Stimulated activated CD8-positive, alpha-beta memory T cell treated with anti-CD3 and anti-CD28 coated beads, Interleukin-4, amount 100 ng/mL, for 48 hours (primary cell): Measurements from ENCODE around the gene DAW1.
A peak's percentile ranks its signal among the peaks of the same experiment; 100 is the strongest.
"Not testable (repeated sequence)": the region's sequence is repeated elsewhere in the genome, so short reads cannot be mapped to it uniquely, and the experiment has no call there.

ENCODE experiments used
- DNase-seq: peaks from one replicate; pipeline ENCODE4 v3.0.0-alpha.2; 2020

Gene DAW1, protein sequence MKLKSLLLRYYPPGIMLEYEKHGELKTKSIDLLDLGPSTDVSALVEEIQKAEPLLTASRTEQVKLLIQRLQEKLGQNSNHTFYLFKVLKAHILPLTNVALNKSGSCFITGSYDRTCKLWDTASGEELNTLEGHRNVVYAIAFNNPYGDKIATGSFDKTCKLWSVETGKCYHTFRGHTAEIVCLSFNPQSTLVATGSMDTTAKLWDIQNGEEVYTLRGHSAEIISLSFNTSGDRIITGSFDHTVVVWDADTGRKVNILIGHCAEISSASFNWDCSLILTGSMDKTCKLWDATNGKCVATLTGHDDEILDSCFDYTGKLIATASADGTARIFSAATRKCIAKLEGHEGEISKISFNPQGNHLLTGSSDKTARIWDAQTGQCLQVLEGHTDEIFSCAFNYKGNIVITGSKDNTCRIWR

DNA sequence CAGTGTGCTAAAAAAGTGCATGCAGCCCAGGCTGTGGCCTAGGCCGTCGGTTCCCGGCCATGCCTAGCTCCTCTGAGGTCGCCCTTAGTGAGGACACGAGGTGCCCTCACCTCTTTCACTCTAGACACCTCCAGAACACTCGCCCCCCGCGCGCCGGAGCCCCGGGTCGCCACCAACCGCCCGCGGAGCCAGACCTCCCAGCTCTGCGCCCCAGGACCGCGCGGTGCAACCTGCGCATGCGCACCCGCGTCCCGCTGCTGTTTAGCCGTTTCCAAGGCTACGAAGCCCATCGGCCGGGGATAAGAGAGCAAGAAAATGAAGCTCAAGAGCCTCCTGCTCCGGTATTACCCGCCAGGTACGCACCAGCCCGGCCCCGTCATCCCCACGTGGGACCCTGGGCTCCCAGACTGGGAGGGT, at the start of gene DAW1:
DAW1 (plus strand) TSS at position 257 of the 417 bp plus-strand sequence; CDS start at position 316, 59 bp downstream.
- DNase-seq = peak; percentile 61

DNA sequence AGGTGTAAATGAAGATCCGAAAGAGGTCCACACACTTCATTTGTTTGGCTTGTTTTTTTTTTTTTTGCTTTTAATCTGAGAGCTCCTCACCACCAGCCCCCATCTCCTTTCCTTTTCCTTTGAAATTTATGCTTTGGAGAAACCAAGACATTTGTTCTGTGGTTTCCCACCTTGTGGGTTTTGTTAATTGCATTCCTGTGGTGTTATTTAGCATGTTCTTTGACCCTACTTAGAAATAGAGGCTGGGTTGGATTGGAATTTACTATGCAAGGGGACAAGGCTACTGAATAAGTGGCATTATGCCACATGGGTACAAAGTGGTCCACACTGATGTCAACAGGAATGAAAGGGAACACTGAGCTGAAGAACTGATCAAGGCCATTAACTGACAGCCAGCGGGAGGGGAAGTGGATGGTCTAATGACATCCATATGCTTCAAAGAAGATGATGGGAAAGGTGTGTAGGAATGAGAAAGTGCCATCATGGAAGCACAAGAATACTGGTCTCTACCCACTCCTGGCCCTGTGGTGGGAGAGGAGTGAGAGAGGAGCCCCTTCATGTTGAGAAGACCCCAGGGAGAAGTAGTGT, 48.9 kb upstream of the DAW1 start:
- DNase-seq = no peak

DNA sequence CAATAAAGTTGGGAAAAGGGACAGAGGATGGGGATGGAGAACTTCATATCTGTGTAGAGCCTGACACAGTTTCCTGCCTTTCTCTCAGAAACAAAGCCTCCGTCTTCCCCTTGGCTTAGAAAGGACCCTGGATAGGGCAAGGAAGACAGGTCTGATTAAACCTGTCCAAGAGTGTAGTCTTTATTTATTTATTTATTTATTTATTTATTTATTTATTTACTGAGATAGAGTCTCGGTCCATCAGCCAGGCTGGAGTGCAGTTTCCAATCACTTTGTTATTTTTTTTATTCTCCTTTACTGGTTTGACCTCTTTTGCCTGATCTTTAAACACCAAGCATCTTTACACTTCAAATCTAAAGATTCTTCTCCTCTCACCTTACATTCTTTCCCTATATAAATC, 47.5 kb upstream of the DAW1 start:
- no peak for DNase-seq

DNA sequence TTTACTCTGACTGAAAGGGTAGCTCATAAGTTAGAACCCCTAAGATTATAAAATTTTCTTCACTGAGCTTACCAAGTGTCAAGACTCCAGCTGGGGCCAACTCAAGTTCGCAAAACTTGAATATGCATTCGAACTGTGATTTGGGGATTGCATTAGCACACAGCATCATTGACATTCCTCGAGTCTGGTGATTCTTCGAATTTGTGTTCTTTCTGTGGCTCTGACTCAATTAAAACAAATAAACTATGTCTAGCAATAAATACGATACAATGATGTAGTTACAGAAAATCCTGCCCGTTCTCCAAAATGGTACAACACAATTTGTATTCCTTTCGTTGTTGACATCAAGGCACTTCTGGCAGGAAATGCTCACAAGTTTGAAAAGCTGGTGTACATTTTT, 46.7 kb upstream of the DAW1 start:
- no peak for DNase-seq

DNA sequence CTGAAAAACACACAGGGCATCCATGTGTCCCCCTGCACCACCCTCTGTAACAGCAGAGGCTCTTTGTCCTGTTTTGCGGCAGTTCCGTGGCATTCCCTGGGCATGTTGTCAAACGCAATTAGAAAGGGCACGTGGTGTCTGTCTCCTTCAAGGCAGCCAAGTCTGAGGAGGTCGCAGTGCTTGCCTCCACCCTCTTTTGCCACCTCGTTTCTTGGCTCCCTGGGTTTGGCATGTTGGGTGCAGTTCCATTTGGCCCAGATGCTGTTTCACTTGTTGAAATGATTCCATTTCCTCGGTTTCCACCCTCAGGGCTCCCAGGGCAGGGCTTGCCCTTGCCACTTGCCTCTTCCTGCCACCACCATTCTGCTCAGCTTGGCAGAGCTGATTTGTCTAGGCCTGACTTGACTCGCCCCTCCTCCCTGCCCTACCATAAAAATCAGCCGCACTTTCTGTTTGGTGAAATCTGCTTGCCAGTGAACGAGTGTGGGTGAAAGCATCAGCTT, 45.4 kb upstream of the DAW1 start:
- no peak for DNase-seq

DNA sequence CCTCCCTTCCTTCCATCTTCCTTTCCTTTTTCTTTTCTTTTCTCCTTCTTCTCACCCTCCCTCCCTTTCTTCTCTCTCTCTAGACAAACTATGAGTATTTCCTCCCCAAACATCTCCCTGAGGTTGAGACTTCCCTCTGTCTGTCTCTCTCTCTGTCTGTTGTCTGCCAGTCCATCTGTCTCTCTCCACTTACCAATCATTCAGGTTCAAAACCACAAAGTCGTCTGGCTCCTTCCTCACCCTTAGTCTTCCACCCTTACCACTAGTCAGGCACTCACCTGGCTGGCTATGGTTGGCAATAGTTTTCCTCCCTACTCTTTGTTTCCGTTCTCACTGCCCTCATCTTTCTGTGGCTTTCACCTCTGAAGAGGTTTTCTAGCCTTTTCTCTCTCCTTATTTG, 44.9 kb upstream of the DAW1 start:
- no peak for DNase-seq

DNA sequence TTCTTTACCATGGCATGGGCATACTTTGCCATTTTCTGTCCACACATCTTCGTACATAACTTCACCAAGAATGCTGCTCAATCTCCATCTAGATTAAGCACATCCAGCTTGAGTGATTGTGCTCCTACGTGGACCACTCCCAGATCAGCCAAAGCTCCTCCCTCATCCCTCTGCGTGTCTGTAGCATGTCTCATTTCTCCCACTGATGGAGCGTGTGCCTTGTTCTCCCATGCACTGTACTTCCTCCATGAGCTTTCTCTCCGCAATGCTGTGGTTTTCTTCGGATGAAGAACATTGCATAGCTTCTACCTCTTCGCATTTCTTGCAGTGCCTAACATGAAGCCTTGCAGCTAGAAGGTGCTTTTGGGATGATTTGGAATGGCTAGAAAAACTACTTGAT, 44.3 kb upstream of the DAW1 start:
- no peak for DNase-seq

DNA sequence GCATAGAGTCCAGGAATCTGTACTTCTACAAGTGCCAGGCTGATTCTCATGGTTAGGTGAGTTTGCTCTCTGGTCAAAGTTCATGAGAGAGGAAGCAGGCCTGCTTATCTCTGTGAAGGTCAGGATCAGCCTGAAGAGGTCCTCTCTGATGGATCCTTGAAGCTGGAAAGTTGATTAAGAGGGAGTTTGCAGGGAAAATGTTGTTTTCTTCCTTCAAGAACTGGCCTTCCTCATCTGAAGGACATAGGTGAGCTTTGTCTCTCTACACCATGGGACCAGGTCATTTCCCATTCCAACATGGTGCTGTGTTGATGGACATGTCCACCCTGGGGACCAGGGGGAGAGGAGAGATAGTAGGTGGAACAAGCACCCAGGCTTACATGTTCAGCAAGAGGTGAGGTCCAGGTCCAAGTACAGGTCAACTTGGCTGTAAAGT, 42.9 kb upstream of the DAW1 start:
- DNase-seq = no peak

DNA sequence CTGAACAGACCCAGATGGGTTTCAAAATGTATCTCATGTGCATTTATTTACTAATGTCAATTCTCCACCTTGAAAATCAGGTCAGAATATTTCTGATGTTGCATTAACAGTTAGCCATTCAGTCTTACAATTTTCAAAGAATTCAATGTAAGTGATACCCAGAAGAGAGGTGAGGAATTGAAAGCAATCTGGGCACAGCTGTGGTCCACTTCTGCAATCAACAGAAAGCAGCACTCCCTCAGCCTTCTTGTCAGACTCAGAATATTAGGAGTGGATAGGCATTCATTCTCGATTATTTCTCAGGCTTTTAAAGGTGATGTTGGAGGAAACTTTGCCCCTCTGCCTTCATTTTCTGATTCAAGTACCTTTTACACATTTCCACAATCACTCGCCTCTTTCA, 42.1 kb upstream of the DAW1 start:
- no peak for DNase-seq

DNA sequence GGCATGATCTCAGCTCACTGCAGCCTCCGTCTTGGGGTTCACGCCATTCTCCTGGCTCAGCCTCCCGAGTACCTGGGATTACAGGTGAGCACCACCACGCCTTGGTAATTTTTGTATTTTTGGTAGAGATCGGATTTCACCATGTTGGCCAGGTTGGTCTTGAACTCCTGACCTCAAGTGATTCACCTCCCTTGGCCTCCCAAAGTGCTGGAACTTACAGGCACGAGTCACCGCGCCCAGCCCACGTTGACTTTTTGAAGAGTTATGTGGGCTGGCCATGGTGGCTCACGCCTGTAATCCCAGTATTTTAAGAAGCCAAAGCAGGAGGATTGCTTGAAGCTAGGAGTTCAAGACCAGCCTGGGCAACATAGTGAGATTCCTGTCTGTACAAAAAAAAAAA, 37.0 kb upstream of the DAW1 start:
- DNase-seq = no peak

DNA sequence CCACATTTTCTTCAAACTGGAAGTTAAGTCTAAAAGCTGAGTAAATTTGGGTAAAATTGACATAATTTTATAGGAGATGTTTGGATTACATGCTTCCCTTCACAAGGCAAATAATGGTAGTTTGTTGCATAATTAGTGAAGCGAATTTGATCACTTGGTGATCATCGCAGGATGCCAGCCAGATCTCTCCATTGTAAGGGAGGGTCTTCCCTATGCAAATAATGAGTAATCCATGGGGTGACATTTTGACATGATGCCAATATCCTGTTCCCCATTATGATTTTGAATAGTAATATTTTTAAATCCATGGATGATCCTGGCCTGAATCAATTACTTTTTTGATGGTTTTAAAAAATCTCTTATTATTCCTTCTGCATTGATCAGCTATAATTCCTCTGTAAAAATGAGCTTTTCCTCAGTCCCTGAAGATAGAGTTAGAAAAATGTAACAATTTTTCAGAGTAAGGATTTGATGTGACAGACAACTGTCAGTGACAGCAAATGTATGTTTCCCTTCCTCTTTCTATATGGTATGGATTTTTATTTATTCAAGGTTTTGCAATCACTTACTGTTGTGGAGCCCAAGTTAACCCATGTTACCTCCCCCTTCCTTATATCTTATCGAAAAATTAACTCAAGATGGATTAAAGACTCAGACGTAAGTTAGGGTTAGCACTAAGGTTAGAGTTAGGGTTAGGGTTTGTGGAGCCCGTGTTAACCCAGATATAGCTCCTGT, 36.3 kb upstream of the DAW1 start:
- no peak for DNase-seq

DNA sequence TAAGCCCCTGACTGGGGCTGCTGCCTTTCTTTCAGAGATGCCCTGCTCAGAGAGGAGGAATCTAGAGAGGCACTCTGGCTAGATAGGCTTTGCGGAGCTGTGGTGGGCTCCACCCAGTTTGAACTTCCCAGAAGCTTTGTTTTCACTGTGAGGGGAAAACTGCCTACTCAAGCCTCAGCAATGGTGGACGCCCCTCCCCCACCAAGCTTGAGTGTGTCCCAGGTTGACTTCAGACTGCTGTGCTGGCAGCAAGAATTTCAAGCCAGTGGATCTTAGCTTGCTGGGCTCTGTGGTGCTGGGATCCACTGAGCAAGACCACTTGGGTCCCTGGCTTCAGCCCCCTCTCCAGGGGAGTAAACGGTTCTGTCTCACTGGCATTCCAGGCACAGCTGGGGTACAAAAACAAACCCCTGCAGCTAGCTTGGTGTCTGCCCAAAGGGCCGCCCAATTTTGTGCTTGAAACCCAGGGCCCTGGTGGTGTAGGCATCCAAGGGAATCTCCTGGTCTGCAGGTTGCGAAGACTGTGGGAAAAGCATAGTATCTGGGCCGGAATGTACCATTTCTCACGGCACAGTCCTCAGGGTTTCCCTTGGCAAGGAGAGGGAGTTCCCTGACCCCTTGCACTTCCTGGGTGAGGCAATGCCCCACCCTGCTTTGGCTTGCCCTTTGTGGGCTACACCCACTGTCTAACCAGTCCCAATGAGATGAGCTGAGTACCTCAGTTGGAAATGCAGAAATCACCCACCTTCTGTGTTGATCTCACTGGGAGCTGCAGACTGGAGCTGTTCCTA, 31.9 kb upstream of the DAW1 start:
- DNase-seq = not testable (repeated sequence)

DNA sequence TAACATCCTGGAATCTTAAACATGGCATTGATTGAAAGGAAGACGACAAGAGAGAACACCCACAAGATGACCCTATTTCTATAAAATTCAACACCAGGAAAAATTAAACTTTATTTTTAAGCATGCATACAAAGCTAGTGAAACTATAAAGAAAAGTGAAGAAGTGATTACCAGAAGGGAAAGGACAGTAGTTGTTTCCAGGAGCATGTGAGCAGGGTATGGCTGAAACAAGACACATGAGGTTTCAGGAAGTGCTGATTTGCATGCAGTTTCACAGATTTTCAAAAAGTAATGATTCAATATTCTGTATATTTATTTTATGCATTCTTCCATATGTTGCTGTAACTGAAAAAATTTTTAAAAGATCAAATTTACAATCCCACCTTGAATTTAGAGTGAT, 24.6 kb upstream of the DAW1 start:
- no peak for DNase-seq

DNA sequence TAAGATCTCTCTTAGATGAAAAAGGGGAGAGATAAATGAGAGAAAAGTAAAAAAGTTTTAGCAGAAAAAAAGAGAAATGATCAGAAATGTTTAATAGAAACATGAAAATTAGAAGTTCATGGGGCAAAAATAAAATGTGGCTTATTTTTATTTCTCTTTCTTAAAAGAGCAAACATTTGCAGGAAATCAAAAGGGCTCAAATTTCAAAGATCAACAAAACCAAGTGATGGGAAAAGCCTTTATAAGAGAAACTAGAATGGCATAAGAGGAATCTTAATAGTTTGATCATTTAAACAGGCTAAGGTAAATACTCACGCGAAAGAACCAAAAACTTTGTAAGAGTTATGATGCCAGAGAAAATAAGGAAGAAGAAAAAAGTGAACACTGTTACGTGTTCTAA, 23.3 kb upstream of the DAW1 start:
- no peak for DNase-seq

DNA sequence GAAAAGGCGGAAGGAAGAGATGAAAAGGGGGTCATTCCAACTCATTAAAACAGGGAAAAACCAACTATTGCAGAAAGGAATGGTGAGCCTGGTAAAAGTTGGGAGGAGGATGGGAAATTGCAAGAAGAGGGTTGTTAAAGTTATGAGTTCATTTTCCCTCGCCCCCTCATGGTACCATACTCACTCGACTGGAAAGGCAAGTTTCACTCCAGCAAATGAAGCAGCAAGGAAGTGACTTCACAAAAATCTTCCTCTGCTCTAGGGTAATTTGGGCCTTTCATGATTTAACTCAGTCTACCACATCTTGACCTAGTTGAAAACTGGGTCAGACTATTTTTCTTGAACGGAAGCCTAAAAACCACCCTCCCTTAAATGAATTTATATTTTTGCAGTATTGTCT, 22.8 kb upstream of the DAW1 start:
- no peak for DNase-seq

DNA sequence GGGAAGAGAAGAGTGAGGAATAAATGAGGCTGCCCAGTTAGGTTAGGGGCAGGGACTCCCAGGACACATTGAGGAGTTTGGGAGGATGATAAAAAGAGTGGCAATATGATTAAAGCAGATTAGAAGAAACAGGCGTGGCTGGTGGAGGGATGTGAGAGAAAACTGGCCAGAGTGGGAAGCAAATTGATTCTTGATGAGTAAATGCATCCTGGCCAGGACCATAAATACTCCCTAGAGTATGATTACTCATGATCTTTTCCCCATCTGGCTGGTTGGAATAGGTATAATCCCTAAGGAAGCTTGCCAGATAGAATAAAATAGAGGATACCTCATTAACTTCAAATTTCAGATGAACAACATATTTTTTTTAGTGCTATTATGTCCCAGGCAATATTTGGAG, 21.5 kb upstream of the DAW1 start:
- DNase-seq = no peak

DNA sequence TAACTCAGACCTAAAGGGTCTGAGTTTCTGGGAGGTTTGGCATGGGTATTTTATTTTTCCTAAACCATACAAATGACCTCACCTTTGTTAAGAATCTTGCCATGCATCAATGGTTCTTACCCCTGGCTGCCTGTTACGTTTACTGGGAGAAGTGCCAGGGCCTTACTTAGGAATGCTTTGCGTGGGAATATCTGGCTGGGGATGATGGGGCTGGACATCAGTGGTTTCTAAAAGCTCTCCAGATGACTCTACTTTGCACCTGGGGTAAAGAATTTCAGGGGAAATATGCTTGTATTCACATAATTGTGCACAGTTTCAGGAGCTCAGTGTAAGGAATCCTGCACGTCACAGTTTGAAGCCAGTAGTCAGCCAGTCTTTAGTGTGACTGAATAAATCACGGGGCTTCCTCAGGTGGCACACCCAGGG, 18.2 kb upstream of the DAW1 start:
- no peak for DNase-seq

DNA sequence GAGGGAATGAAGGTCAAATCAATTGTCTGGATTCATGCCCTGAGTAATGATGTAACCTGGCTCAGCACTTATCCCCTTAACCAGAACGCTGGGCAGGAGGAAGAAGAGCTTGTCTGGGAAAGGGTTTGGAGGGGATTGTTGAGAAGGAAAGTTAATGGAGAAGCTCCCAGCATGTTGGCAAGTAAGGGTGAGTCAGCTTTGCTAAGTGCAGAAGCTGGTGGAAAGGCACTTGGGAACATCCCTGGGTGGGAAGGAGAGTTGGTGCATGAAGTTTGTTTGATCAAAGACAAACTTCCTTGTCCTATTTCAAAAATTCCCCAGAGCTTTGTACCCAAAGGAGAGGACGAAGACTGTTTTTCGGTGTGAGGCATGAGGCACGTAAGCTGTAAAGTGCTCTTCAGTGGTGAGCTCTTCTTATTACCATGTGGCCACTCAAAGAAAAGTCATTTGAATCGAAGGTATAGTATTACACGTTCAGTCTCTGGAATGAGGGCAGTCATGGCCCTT, 17.6 kb upstream of the DAW1 start:
- no peak for DNase-seq

DNA sequence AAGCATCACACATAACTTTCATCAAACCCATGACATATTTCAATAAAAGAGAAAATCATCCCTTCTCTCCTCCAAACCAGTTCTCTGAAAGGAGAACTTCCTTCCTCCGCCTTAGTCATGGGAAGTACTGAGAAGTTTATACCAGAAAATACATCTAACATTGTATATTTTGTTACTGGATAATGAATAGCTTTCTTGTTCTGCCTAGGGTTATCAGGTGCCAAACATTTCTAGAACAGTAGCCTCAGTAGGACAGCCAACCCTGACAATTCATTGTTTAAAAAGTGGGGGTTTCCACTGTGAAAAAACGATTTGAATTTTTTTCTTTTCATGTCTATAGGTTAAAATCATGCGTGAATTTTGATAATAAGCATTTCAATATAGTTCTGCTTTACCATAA, 16.0 kb upstream of the DAW1 start:
- no peak for DNase-seq

DNA sequence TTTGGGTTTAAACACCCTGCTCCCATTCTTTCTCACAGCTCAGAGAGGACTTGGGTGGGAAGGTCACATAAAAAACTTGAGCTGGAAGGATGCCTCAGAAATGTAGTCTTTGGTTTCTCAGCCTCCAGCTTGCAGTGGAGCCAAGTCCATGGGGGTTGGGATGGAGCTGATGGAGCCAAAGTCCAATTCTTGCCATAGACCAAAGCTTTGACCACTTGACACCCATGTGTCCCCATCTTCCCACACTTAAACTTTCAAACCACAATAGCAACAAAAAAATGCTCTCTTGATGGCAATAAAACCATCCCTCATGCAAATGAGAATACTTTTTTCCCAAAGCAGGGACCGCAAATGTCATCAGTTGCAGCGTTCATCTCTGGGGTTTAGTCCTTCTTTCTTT, 14.7 kb upstream of the DAW1 start:
- DNase-seq = no peak

DNA sequence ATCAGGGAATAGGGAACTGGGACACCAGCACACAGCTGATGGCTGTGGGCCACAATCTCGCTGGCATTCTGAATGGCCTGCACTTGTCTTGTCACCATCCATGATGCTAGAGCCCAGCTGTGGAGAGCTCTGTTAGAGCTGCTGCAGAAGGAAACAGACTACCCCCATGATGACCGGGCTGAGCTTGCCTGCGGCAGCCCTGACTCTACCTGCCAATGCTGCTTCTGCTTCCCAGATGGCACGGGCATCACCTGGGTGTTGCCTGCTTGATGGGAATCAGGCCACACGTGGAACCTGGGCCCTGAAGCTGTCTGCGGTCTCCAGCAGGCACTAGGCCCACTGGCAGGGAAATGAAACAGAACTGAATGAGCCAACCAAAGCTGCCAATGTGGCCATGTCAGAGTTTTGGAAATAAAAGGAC, 11.2 kb upstream of the DAW1 start:
- no peak for DNase-seq

DNA sequence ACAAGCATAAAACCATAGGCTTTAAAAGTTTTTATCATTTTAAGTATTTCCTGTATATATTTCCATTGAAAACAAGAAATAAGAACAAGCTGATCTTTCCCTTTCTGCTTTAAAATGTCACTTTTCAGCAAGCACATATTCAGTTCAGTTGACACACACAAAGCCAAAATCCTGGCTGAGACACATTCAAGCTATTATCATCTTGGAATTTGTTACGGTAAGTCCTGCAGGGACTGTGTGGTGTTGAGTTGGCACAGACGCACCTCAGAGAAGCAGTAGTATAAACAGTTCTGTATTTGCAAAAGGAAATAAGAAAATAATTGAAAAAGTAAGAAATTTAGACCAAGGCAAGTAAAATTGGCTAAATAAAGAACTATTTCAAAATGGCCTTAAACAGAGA, 10.4 kb upstream of the DAW1 start:
- DNase-seq = no peak
